Temporal lobe (tissue), 1 donor: ENCODE data around the gene PCNX2. TPM values are rescaled to one million over a fixed set of nuclear protein-coding genes. Genes with fewer than 3 reads are reported as not detected.

Experiments
- total RNA-seq: library from RNA; depleted of rRNA; stranded (reverse); fragments of >200 nt; gene quantifications from one replicate; pipeline ENCODE4 v1.2.3, GENCODE V29; 2014

PCNX2 gene
- total RNA-seq, 1 donor from 2014 or later, result 78.2 TPM

Other genes with a start within 250 kb of the PCNX2 start
- 3.2 TPM for gene MAP3K21, start 32.0 kb upstream of the PCNX2 start, total RNA-seq